Chondrocyte (in vitro differentiated cells): ENCODE measurements around the gene RACGAP1. TPM values are rescaled to one million over a fixed set of nuclear protein-coding genes. Genes with fewer than 3 reads are reported as not detected.

ENCODE experiments used
- DNase-seq: peaks from one replicate; pipeline ENCODE4 v3.0.0; 2021; ENCODE audit warnings: mixed read lengths, low spot score
- H3K27ac Mint-ChIP-seq: one replicate; pipeline ENCODE4 v1.8.0; 2021; ENCODE audit warnings: mild to moderate bottlenecking, moderate library complexity, mixed read lengths; ENCODE audit not compliant: unreplicated experiment
- H3K27me3 Mint-ChIP-seq: 2 replicates; pipeline ENCODE4 v1.8.0; 2021; ENCODE audit warnings: low read depth, mixed read lengths
- H3K36me3 Mint-ChIP-seq: 2 replicates; pipeline ENCODE4 v1.8.0; 2021; ENCODE audit warnings: low read depth, mixed read lengths
- H3K4me1 Mint-ChIP-seq: 2 replicates; pipeline ENCODE4 v1.8.0; 2021; ENCODE audit warnings: low read depth, mild to moderate bottlenecking, mixed read lengths
- H3K4me3 Mint-ChIP-seq: one replicate; pipeline ENCODE4 v1.8.0; 2021; ENCODE audit warnings: mild to moderate bottlenecking, moderate library complexity, mixed read lengths; ENCODE audit not compliant: unreplicated experiment
- H3K9me3 Mint-ChIP-seq: 2 replicates; pipeline ENCODE4 v1.8.0; 2021; ENCODE audit warnings: low read depth, mixed read lengths
- total RNA-seq: library from RNA; stranded (reverse); gene quantifications from 3 replicates; pipeline ENCODE4 v1.2.1, GENCODE V29; 2021
- TF ChIP-seq, protein P1 (sequence below): fragments of 200-600 bp; sonication (generic); IDR thresholded peaks from 2 replicates; pipeline ENCODE4 v1.5.0; 2021; ENCODE audit warnings: antibody characterized with exemption, mild to moderate bottlenecking, moderate library complexity

RACGAP1 gene
- total RNA-seq, 1 donor from 2014 or later = 25.7 TPM

DNA sequence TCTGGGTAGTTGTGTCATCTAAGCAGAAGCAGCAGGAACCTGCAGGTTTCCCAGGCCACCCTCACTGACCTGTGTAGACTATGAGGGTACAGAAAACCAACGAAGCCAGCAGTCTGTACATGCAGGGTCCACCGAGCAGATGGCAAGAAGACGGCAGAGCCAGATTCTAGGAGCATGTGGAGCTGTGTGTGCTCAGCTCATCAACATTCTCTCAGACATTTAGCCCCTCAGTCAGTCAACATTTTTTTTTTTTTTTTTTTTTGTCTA lies 24.8 kb upstream of the RACGAP1 start:
- no peak for DNase-seq
- peaks cover 2% of the 10 kb centered on the region for H3K36me3 Mint-ChIP-seq
- peaks cover 38% of the 10 kb centered on the region for H3K27me3 Mint-ChIP-seq
- no peaks in the 10 kb centered on the region for H3K4me1 Mint-ChIP-seq
- no peaks in the 10 kb centered on the region for H3K9me3 Mint-ChIP-seq
- H3K4me3 Mint-ChIP-seq = no peak overlapping the region
- no peak overlapping the region for H3K27ac Mint-ChIP-seq
- TF ChIP-seq, protein P1, sequence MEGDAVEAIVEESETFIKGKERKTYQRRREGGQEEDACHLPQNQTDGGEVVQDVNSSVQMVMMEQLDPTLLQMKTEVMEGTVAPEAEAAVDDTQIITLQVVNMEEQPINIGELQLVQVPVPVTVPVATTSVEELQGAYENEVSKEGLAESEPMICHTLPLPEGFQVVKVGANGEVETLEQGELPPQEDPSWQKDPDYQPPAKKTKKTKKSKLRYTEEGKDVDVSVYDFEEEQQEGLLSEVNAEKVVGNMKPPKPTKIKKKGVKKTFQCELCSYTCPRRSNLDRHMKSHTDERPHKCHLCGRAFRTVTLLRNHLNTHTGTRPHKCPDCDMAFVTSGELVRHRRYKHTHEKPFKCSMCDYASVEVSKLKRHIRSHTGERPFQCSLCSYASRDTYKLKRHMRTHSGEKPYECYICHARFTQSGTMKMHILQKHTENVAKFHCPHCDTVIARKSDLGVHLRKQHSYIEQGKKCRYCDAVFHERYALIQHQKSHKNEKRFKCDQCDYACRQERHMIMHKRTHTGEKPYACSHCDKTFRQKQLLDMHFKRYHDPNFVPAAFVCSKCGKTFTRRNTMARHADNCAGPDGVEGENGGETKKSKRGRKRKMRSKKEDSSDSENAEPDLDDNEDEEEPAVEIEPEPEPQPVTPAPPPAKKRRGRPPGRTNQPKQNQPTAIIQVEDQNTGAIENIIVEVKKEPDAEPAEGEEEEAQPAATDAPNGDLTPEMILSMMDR = no peak

DNA sequence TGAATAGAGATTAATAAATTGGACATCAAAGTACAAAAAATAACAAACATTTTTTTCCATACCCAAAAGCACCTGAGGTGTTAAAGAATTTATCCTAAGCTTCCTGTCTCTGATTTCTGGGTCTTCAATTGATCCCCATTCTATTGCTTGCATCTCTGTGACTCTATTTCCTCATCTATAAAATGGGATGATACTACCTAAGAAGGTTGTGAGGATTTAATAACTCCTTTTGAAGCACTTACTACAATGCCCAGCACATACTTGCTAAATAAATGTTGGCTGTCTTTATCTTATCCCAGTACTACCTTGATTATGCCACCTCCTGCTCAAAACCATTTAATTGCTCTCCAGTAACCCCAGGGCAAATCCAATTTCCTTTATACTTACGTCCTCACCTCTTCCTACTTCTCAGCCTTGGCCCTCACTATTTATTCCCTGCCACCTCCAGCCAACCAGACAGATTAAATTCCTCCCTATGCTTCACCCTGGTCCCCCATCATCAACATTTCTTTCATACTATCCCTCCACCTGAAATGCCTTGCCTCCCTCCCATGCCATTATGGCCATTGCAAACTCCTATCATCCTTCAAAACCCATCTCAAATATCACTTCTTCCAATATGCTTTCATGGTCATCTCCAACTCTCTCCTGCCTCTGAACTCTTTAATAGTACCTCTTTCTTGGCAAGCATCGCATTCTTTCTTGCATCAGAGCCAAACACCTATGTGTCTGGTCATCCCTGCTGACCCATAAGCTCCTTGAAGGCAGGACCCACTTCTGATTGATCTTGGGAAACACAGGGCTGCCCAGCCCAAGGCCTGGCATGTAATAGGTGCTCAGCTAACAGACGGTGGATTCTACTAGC lies 24.2 kb upstream of the RACGAP1 start:
- Mint-ChIP-seq H3K36me3 (peaks cover 2% of the 10 kb centered on the region), H3K4me3 (no peak overlapping the region), H3K27ac (no peak overlapping the region), H3K9me3 (no peaks in the 10 kb centered on the region), H3K27me3 (peaks cover 38% of the 10 kb centered on the region), H3K4me1 (no peaks in the 10 kb centered on the region)
- DNase-seq = no peak
- TF ChIP-seq, protein P1 = no peak

DNA sequence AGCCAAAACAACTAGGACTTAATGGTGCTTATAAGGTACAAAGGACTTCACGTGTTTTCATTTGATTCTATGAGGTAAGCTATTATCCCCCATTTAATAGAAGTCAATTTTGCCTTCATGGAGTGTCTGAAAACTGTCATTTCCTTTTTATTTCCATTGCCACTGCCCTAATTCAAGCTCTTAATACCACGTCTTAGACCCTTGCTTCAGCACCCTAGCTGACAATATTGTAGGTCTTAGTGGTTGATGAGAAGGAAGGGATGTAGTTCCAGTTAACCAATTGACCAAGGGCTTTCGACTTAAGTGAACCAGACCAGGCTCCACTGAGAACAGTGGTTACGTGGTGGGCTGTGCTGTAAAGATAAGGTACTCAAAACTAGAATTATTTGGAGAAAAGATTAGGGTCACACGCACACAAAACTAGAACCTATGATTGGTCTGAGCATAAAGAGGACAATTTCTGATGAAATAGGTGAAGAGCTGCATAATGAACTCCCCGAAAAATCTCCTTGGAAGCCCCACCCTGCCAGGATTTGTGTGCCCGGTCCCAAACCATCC lies 22.5 kb upstream of the RACGAP1 start:
- no peak for DNase-seq
- H3K36me3 Mint-ChIP-seq = peaks cover 2% of the 10 kb centered on the region
- H3K27ac Mint-ChIP-seq = no peak overlapping the region
- H3K27me3 Mint-ChIP-seq = peaks cover 32% of the 10 kb centered on the region
- TF ChIP-seq, protein P1 = no peak
- no peaks in the 10 kb centered on the region for H3K9me3 Mint-ChIP-seq
- H3K4me1 Mint-ChIP-seq = no peaks in the 10 kb centered on the region
- H3K4me3 Mint-ChIP-seq = no peak overlapping the region

DNA sequence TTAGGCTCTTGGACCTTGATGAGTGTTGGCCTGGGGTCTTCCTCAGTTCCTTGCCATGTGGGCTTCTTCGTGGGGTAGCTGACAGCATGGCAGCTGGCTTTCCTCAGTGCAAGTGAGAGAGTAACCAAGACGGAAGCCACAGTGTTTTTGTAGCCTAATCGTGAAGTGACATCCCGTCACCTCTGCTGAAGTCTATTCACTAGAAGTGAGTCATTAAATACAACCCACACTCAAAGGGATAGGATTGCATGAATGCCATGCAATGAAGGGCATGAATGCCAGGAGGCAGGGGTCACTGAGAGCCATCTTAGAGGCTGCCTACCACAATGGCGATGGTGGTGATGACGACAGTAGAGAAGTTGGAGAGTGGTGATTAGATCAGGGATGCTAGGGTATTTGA lies 18.6 kb upstream of the RACGAP1 start:
- Mint-ChIP-seq H3K9me3 (no peaks in the 10 kb centered on the region), H3K27me3 (peaks cover 4% of the 10 kb centered on the region), H3K4me3 (no peak overlapping the region), H3K36me3 (no peaks in the 10 kb centered on the region), H3K27ac (no peak overlapping the region), H3K4me1 (no peaks in the 10 kb centered on the region)
- TF ChIP-seq, protein P1 = no peak
- no peak for DNase-seq

DNA sequence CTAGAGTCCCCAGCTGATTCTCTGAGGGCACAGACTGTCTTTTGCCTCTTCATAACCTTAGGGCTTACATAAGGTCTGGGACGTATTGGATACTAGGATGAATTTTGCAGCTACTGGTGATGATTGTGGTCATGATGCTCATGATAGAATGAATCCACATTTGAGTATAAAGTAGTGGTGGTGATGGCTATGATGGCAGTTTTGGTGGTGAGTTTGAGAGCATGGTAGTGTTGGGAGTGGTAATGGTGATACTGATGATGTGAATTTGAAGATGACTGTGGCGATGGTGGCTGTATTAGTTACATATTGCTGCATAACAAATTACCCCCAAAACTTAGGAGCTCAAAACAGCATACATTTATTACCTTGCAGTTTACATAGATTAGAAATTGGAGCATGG lies 18.0 kb upstream of the RACGAP1 start:
- Mint-ChIP-seq H3K9me3 (no peaks in the 10 kb centered on the region), H3K27me3 (peaks cover 2% of the 10 kb centered on the region), H3K4me1 (no peaks in the 10 kb centered on the region), H3K27ac (no peak overlapping the region), H3K4me3 (no peak overlapping the region), H3K36me3 (no peaks in the 10 kb centered on the region)
- TF ChIP-seq, protein P1 = no peak
- DNase-seq = no peak
